Dedifferentiated amniotic fluid mesenchymal stem cell (primary cell): Measurements from ENCODE around the gene CETP.
A peak's percentile ranks its signal among the peaks of the same experiment; 100 is the strongest.

Source experiments
- DNase-seq: peaks from one replicate; pipeline ENCODE4 v3.0.0-alpha.2; 2016; ENCODE audit errors: extremely low spot score

Gene CETP

GRCh38 chr16:56961851-56962281 is at the start of gene CETP:
Gene CETP (plus strand): TSS chr16:56961950. CDS start chr16:56961980, 30 bp downstream.
- DNase-seq, result no peak

GRCh38 chr16:56912746-56913708 is 48.7 kb upstream of the CETP start:
- DNase-seq, result no peak

- DNase-seq, result no peak
These were observed 46.9 kb upstream of the CETP start for GRCh38 chr16:56914896-56915295.

GRCh38 chr16:56915336-56916119 is 46.2 kb upstream of the CETP start:
- DNase-seq, result no peak

GRCh38 chr16:56916571-56917403 is 45.0 kb upstream of the CETP start:
- DNase-seq, result no peak

GRCh38 chr16:56918467-56919012 is 43.2 kb upstream of the CETP start:
- DNase-seq, result no peak

GRCh38 chr16:56919099-56919800 is 42.5 kb upstream of the CETP start:
- DNase-seq, result no peak

GRCh38 chr16:56921571-56921970 is 40.2 kb upstream of the CETP start:
- DNase-seq, result no peak

GRCh38 chr16:56923481-56924091 is 38.2 kb upstream of the CETP start:
- no peak for DNase-seq

- no peak for DNase-seq
These were observed 34.3 kb upstream of the CETP start for GRCh38 chr16:56927471-56927870.

GRCh38 chr16:56929639-56930038 is 32.1 kb upstream of the CETP start:
- DNase-seq, result no peak

GRCh38 chr16:56930486-56931270 is 31.1 kb upstream of the CETP start:
- no peak for DNase-seq

GRCh38 chr16:56931271-56931891 is 30.4 kb upstream of the CETP start:
- DNase-seq, result no peak

- peak; percentile 97 for DNase-seq
These were observed 29.6 kb upstream of the CETP start, which contains the start of gene HERPUD1 for GRCh38 chr16:56931892-56932720. Gene HERPUD1 (plus strand): TSS chr16:56932142. CDS start chr16:56932245, 103 bp downstream.

GRCh38 chr16:56932721-56933619 is 28.8 kb upstream of the CETP start:
- DNase-seq, result peak; percentile 42

GRCh38 chr16:56933828-56934598 is 27.7 kb upstream of the CETP start:
- no peak for DNase-seq
